Gastrocnemius medialis (tissue), 4 donors: ENCODE measurements around the gene ARMC2. TPM values are rescaled to one million over a fixed set of nuclear protein-coding genes. Genes with fewer than 3 reads are reported as not detected.
A peak's percentile ranks its signal among the peaks of the same experiment; 100 is the strongest.

Experiments
- ATAC-seq, 2 donors: fragments of 150-250 bp; one replicate each; pipeline ENCODE4 v1.9.1; 2016
- DNase-seq, 2 donors: peaks; one replicate each; pipeline ENCODE4 v3.0.0-alpha.2; 2019
- H3K27ac ChIP-seq, 4 donors: fragments of 200-600 bp; sonication (generic); 1 replicate in 1 of 4; 2 replicates in 3 of 4; pipeline ENCODE4 v1.5.1; 2016 to 2018; ENCODE audit warnings: mild to moderate bottlenecking in 2 of 4, moderate library complexity in 1 of 4
- H3K27me3 ChIP-seq, 3 donors: fragments of 200-600 bp; sonication (generic) in 2 of 3; 1 replicate in 1 of 3; 2 replicates in 2 of 3; pipeline versions ENCODE4 v1.5.1 to v1.6.0; 2016 to 2019; ENCODE audit warnings: mild to moderate bottlenecking in 1 of 3, moderate library complexity in 1 of 3
- H3K36me3 ChIP-seq, 2 donors: fragments of 200-600 bp; sonication (generic) in 1 of 2; one replicate each; pipeline ENCODE4 v1.5.1; 2017 to 2018
- H3K4me1 ChIP-seq, 2 donors: fragments of 200-600 bp; sonication (generic) in 1 of 2; one replicate each; pipeline ENCODE4 v1.5.1; 2016 to 2017; ENCODE audit warnings: mild to moderate bottlenecking in 2 of 2
- H3K4me3 ChIP-seq, 4 donors: fragments of 200-600 bp; sonication (generic) in 3 of 4; 1 replicate in 1 of 4; 2 replicates in 3 of 4; pipeline ENCODE4 v1.5.1; 2016 to 2019; ENCODE audit warnings: mild to moderate bottlenecking in 2 of 4
- H3K9me3 ChIP-seq, 3 donors: fragments of 200-600 bp; sonication (generic) in 2 of 3; 1 replicate in 1 of 3; 2 replicates in 2 of 3; pipeline ENCODE4 v1.5.1; 2016 to 2019
- POLR2A ChIP-seq, 2 donors: fragments of 450-650 bp; IDR thresholded peaks; one replicate each; pipeline ENCODE4 v1.6.1; 2017; ENCODE audit warnings: antibody characterized with exemption in 2 of 2, mild to moderate bottlenecking in 2 of 2, moderate library complexity in 2 of 2
- in situ Hi-C, 4 donors: fragments of 200-750 bp; cut with MboI; loops; one replicate each; pipeline versions ENCODE4 v1.15.0 to v1.8.0; 2017; ENCODE audit warnings: low sequenced_read_pairs in 4 of 4
- intact Hi-C: fragments of 100-400 bp; cut with DNase I; formaldehyde crosslinking; loops from one replicate; pipeline ENCODE4 v1.15.1; 2023; ENCODE audit warnings: low total_unique reads
- total RNA-seq, 4 donors: library from RNA; depleted of rRNA; stranded (reverse); fragments of >200 nt; gene quantifications; one replicate each; pipeline versions ENCODE4 v1.1.0 to v1.2.3, GENCODE V29; 2016
- TF ChIP-seq, protein P1 (sequence below), 5 experiments: fragments of 450-650 bp in 3 of 5; fragments of 200-600 bp in 2 of 5; sonication (generic) in 2 of 5; IDR thresholded peaks in 4 of 5; conservative IDR thresholded peaks in 1 of 5; 1 replicate in 4 of 5; 2 replicates in 1 of 5; pipeline ENCODE4 v1.5.1; 2016 to 2019; ENCODE audit warnings: antibody characterized with exemption in 5 of 5, mild to moderate bottlenecking in 3 of 5, moderate library complexity in 3 of 5

ARMC2 gene
- total RNA-seq, 4 donors from 2014 or later: 0.20 to 1.8 (median 0.56) TPM

DNA sequence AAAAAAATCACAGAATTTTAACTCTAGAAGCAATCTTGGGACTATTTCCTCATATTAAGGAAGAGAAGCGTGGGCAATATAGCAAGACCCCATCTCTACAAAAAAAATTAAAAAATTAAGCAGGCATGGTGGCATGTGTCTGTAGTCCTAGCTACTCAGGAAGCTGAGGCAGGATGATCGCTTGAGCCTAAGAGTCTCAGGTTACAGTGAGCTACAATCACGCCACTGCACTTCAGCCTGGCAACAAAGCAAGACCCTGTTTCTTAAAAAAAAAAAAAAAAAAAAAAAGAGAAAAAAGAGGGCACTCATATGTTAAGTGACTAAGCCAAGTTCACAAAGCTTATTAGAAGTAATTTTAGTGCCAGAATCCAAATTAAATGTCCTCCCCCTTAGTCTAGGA lies 145.7 kb downstream of the ARMC2 start:
- no peaks in the 10 kb centered on the region for H3K27me3 ChIP-seq
- ATAC-seq (no peak), DNase-seq (no peak)
- peaks cover 9 to 90% of the 10 kb centered on the region in 2 donors for H3K36me3 ChIP-seq
- H3K4me3 ChIP-seq: no peak overlapping the region
- intact Hi-C loops: no loop called here
- H3K27ac ChIP-seq: peak overlapping the region; percentile 32 to 96 (median 73)
- in situ Hi-C loops: no loop called here
- TF ChIP-seq, protein P1, sequence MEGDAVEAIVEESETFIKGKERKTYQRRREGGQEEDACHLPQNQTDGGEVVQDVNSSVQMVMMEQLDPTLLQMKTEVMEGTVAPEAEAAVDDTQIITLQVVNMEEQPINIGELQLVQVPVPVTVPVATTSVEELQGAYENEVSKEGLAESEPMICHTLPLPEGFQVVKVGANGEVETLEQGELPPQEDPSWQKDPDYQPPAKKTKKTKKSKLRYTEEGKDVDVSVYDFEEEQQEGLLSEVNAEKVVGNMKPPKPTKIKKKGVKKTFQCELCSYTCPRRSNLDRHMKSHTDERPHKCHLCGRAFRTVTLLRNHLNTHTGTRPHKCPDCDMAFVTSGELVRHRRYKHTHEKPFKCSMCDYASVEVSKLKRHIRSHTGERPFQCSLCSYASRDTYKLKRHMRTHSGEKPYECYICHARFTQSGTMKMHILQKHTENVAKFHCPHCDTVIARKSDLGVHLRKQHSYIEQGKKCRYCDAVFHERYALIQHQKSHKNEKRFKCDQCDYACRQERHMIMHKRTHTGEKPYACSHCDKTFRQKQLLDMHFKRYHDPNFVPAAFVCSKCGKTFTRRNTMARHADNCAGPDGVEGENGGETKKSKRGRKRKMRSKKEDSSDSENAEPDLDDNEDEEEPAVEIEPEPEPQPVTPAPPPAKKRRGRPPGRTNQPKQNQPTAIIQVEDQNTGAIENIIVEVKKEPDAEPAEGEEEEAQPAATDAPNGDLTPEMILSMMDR (IDR thresholded peaks at IDR 0.05 in 4 of 5, conservative IDR thresholded peaks at IDR 0.05 in 1 of 5): no peak
- TF ChIP-seq POLR2A (IDR thresholded peaks at IDR 0.05): no peak
- H3K4me1 ChIP-seq: peaks cover 40 to 50% of the 10 kb centered on the region in 2 donors
- H3K9me3 ChIP-seq: no peaks in the 10 kb centered on the region

DNA sequence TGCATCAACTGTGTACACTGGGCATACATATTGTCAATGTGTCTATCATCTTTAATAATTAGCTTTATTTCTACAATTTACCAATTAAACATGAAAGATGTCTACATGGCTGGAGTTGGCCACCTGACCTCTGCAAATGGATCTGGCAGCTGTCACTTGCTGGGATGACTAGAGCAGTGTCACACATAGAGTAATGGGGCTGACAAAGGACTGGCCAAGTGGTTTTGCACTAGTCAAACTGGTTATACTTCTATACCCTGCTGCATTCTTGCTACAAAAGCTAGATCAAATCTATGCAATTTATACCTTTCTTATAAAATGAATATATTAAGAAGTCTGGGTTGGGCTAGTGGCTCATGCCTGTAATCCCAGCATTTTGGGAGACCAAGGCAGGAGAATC lies 147.1 kb downstream of the ARMC2 start:
- DNase-seq: no peak
- no peak overlapping the region for H3K4me3 ChIP-seq
- in situ Hi-C loops: no loop called here
- intact Hi-C loops: no loop called here
- H3K36me3 ChIP-seq: peaks cover 3 to 87% of the 10 kb centered on the region in 2 donors
- H3K4me1 ChIP-seq: peaks cover 51 to 60% of the 10 kb centered on the region in 2 donors
- no peaks in the 10 kb centered on the region for H3K27me3 ChIP-seq
- peak overlapping the region; percentile 67 to 98 (median 94) for H3K27ac ChIP-seq
- peak in 1 of 2 donors; percentile 44 for ATAC-seq
- TF ChIP-seq, protein P1 (IDR thresholded peaks at IDR 0.05 in 4 of 5, conservative IDR thresholded peaks at IDR 0.05 in 1 of 5): no peak
- TF ChIP-seq POLR2A (IDR thresholded peaks at IDR 0.05): no peak
- H3K9me3 ChIP-seq: no peaks in the 10 kb centered on the region

DNA sequence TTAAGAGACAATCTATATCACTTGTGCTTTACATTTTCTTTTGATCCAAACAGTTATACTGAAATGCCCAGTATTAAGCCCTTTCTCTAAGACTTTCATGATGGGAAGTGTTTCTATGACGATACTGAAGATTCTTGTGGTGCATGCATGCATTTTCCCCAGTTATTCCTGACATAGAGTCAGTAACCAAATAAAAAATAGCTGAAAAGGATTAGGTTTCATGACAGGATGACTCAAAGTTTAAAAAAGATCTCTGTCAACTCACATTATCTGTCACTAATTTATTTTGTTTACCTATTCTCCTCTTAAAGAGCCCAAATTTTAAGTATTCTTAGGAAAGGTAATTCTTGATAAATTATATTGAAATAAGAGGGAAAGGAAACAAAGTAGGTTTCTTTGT lies 148.0 kb downstream of the ARMC2 start:
- Histone ChIP-seq H3K9me3 (no peaks in the 10 kb centered on the region), H3K4me1 (peaks cover 59 to 69% of the 10 kb centered on the region in 2 donors), H3K4me3 (no peak overlapping the region), H3K27me3 (no peaks in the 10 kb centered on the region), H3K36me3 (peaks cover 3 to 85% of the 10 kb centered on the region in 2 donors), H3K27ac (peak overlapping the region; percentile 67 to 98 (median 94))
- in situ Hi-C loops (no loop called here), intact Hi-C loops (no loop called here)
- no peak for DNase-seq
- TF ChIP-seq, protein P1 (IDR thresholded peaks at IDR 0.05 in 4 of 5, conservative IDR thresholded peaks at IDR 0.05 in 1 of 5): no peak
- no peak for TF ChIP-seq POLR2A (IDR thresholded peaks at IDR 0.05)
- ATAC-seq: peak; percentile 46 to 58

DNA sequence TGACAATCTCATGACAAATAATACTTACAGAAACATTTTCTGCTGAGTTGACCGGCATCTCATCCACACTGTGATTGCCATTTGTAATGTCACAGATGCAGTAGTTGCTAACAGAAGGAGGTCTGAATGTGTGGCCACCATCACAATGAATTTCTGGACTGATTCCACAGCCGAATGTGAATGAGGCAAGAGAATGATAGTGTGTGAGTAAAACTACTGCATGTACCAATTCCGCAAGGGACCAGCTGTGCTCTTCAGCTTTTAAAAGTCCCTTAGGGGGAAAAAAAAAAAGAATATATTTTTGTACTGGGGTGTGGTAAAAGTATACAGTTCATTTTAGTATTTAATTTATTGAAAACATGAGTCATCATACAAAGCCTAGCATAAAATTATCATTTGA lies 150.3 kb downstream of the ARMC2 start:
- Histone ChIP-seq H3K9me3 (no peaks in the 10 kb centered on the region), H3K4me1 (peaks cover 77 to 87% of the 10 kb centered on the region in 2 donors), H3K27me3 (no peaks in the 10 kb centered on the region), H3K36me3 (peaks cover 3 to 63% of the 10 kb centered on the region in 2 donors), H3K4me3 (no peak overlapping the region), H3K27ac (peak overlapping the region; percentile 67 to 98 (median 94))
- DNase-seq (no peak), ATAC-seq (no peak)
- TF ChIP-seq POLR2A (IDR thresholded peaks at IDR 0.05): no peak
- TF ChIP-seq, protein P1 (IDR thresholded peaks at IDR 0.05 in 4 of 5, conservative IDR thresholded peaks at IDR 0.05 in 1 of 5): no peak
- in situ Hi-C loops: no loop called here
- intact Hi-C loops: no loop called here

DNA sequence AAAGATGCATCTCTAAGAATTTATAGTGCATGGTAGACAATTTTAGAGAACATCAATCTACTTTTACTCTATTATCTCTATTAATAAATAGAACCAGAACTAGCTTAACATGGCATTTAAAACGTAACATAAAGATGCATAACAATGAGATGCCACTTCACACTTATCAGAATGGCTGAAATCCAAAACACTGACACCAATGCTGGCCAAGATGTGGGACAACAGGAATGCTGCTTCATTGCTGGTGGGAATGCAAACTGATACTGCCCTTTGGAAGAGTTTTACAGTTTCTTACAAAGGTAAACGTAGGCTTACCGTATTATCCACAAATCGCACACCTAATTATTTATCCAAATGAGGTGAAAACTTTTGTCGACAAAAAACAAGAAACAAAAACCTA lies 151.2 kb downstream of the ARMC2 start:
- ATAC-seq: no peak
- no peaks in the 10 kb centered on the region for H3K27me3 ChIP-seq
- H3K4me1 ChIP-seq: peaks cover 85 to 88% of the 10 kb centered on the region in 2 donors
- peak overlapping the region; percentile 92 to 98 (median 95) for H3K27ac ChIP-seq
- no peaks in the 10 kb centered on the region for H3K9me3 ChIP-seq
- peak overlapping the region in 1 of 4 donors; percentile 11 for H3K4me3 ChIP-seq
- H3K36me3 ChIP-seq: peaks cover 3 to 53% of the 10 kb centered on the region in 2 donors
- DNase-seq: no peak
- intact Hi-C loops: no loop called here
- in situ Hi-C loops: no loop called here
- TF ChIP-seq, protein P1 (IDR thresholded peaks at IDR 0.05 in 4 of 5, conservative IDR thresholded peaks at IDR 0.05 in 1 of 5): no peak
- no peak for TF ChIP-seq POLR2A (IDR thresholded peaks at IDR 0.05)
